Keratinocyte (primary cell): ENCODE data around the gene DCAF17. TPM values are rescaled to one million over a fixed set of nuclear protein-coding genes. Genes with fewer than 3 reads are reported as not detected.

Experiments
- DNase-seq: peaks from one replicate; pipeline ENCODE4 v3.0.0-alpha.2; 2011; ENCODE audit warnings: low read depth, missing footprints, low spot score
- FAIRE-seq: peaks from 2 replicates; lab custom pipeline; 2011; peaks lifted over from hg19 to GRCh38; lab: Jason Lieb, UNC
- H2AFZ ChIP-seq: 2 replicates; pipeline ENCODE4 v1.6.0; 2012; ENCODE audit warnings: low read length, control low read depth, inconsistent platforms; ENCODE audit not compliant: control insufficient read depth
- H3K27ac ChIP-seq: 2 replicates; pipeline ENCODE4 v1.5.1; 2011; ENCODE audit warnings: low read length; ENCODE audit not compliant: control insufficient read depth, insufficient read depth
- H3K27me3 ChIP-seq: 3 replicates; pipeline ENCODE4 v1.6.0; 2011; ENCODE audit warnings: low read length; ENCODE audit not compliant: control insufficient read depth, insufficient read depth; ENCODE audit errors: extremely low read depth
- H3K36me3 ChIP-seq, 2 experiments: 2 replicates in 1 of 2; 3 replicates in 1 of 2; pipeline ENCODE4 v1.5.1; 2011; ENCODE audit warnings: low read length in 2 of 2, mild to moderate bottlenecking in 1 of 2; ENCODE audit not compliant: control insufficient read depth in 2 of 2, insufficient read depth in 2 of 2; ENCODE audit errors: extremely low read depth in 1 of 2
- H3K4me1 ChIP-seq: 3 replicates; pipeline ENCODE4 v1.5.1; 2011; ENCODE audit warnings: low read length; ENCODE audit not compliant: control insufficient read depth, insufficient read depth; ENCODE audit errors: extremely low read depth
- H3K4me2 ChIP-seq: 3 replicates; pipeline ENCODE4 v1.6.0; 2011; ENCODE audit warnings: low read depth, low read length; ENCODE audit not compliant: control insufficient read depth, insufficient read depth; ENCODE audit errors: extremely low read depth
- H3K4me3 ChIP-seq, 3 experiments: fragments of 200-600 bp in 1 of 3; sonication (generic) in 1 of 3; 2 replicates in 2 of 3; 3 replicates in 1 of 3; pipeline ENCODE4 v1.5.1; 2011 to 2016; ENCODE audit warnings: low read length in 3 of 3, mild to moderate bottlenecking in 3 of 3, control low read depth in 2 of 3, inconsistent platforms in 1 of 3, low read depth in 1 of 3, mixed read lengths in 1 of 3, mixed run types in 1 of 3, moderate library complexity in 1 of 3; ENCODE audit not compliant: control insufficient read depth in 2 of 3, insufficient read depth in 2 of 3; ENCODE audit errors: extremely low read depth in 1 of 3
- H3K79me2 ChIP-seq: 2 replicates; pipeline ENCODE4 v1.6.0; 2012; ENCODE audit warnings: low read length; ENCODE audit not compliant: control insufficient read depth, insufficient read depth
- H3K9ac ChIP-seq: 3 replicates; pipeline ENCODE4 v1.6.0; 2011; ENCODE audit warnings: low read length; ENCODE audit not compliant: control insufficient read depth, insufficient read depth; ENCODE audit errors: extremely low read depth
- H3K9me1 ChIP-seq: 3 replicates; pipeline ENCODE4 v1.6.0; 2011; ENCODE audit warnings: low read length; ENCODE audit not compliant: control insufficient read depth, insufficient read depth; ENCODE audit errors: extremely low read depth
- H3K9me3 ChIP-seq: 2 replicates; pipeline ENCODE4 v1.5.1; 2012; ENCODE audit warnings: low read depth, low read length; ENCODE audit not compliant: control insufficient read depth
- H4K20me1 ChIP-seq: 3 replicates; pipeline ENCODE4 v1.6.0; 2011; ENCODE audit warnings: low read length; ENCODE audit not compliant: control insufficient read depth, insufficient read depth; ENCODE audit errors: extremely low read depth
- EZH2 ChIP-seq: IDR thresholded peaks from one replicate; pipeline ENCODE4 v1.6.1; 2012; ENCODE audit warnings: inconsistent platforms, mild to moderate bottlenecking, low read length, moderate library complexity
- dilution Hi-C: fragments of 300-500 bp; cut with MboI; formaldehyde crosslinking; loops from one replicate; pipeline ENCODE4 v1.7.0; 2020; ENCODE audit warnings: low sequenced_read_pairs; ENCODE audit not compliant: extremely low pct_ligation_motif_present
- polyA plus RNA-seq, 5 experiments: library from polyadenylated mRNA; depleted of rRNA in 3 of 5; stranded (reverse) in 3 of 5; stranded (forward) in 1 of 5; unstranded in 1 of 5; fragments of >200 nt; gene quantifications; 1 replicate in 1 of 5; 2 replicates in 3 of 5; 3 replicates in 1 of 5; pipeline versions ENCODE4 v1.2.1 to v1.2.3, GENCODE V29; 2011 to 2012; ENCODE audit warnings: missing spikeins in 2 of 5, low read depth in 1 of 5, low replicate concordance in 1 of 5
- TF ChIP-seq, protein P1 (sequence below), 3 experiments: IDR thresholded peaks in 1 of 3; conservative IDR thresholded peaks in 1 of 3; optimal IDR thresholded peaks in 1 of 3; 2 replicates in 2 of 3; 3 replicates in 1 of 3; pipeline versions ENCODE3 to v1.5.1; 2011; ENCODE audit warnings: low read length in 3 of 3, mild to moderate bottlenecking in 3 of 3, moderate library complexity in 2 of 3, control low read depth in 1 of 3, inconsistent platforms in 1 of 3; ENCODE audit not compliant: insufficient read depth in 2 of 3; ENCODE audit errors: extremely low read depth in 1 of 3

The DCAF17 gene
- polyA plus RNA-seq, 1 donor (not counting 4 experiments of a cell fraction or from before 2014, with no cell fraction given): 22.9 TPM

DNA sequence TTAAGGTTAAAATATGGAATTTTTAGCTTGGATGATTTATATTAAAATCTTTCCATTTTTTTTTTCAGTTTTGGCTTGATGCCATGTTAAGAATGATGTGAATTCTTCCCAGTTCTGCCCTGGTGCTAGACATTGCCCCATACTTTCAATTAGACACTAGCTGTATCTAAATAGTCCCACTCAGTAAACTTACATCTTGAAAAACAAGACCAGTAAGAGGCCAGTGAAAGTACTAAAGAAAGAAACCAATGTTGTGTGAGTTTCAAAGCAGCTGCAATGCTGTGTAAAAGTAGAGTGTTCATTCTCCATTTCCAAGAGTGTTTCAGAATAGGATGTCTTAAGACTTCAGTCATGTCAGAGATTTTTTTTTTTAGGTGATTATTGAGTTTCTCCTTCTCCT is 48.3 kb downstream of the DCAF17 start:
- dilution Hi-C loops: no loop called here
- no peak overlapping the region for H3K9ac ChIP-seq
- H3K27ac ChIP-seq: no peak overlapping the region
- no peaks in the 10 kb centered on the region for H3K4me1 ChIP-seq
- no peaks in the 10 kb centered on the region for H3K27me3 ChIP-seq
- peaks cover 8 to 10% of the 10 kb centered on the region in 2 experiments for H3K36me3 ChIP-seq
- H3K79me2 ChIP-seq: no peaks in the 10 kb centered on the region
- DNase-seq: no peak
- H3K4me3 ChIP-seq: no peak overlapping the region
- H3K4me2 ChIP-seq: no peak overlapping the region
- no peaks in the 10 kb centered on the region for H4K20me1 ChIP-seq
- FAIRE-seq: no peak
- no peaks in the 10 kb centered on the region for H3K9me3 ChIP-seq
- H2AFZ ChIP-seq: no peak overlapping the region
- TF ChIP-seq, protein P1, sequence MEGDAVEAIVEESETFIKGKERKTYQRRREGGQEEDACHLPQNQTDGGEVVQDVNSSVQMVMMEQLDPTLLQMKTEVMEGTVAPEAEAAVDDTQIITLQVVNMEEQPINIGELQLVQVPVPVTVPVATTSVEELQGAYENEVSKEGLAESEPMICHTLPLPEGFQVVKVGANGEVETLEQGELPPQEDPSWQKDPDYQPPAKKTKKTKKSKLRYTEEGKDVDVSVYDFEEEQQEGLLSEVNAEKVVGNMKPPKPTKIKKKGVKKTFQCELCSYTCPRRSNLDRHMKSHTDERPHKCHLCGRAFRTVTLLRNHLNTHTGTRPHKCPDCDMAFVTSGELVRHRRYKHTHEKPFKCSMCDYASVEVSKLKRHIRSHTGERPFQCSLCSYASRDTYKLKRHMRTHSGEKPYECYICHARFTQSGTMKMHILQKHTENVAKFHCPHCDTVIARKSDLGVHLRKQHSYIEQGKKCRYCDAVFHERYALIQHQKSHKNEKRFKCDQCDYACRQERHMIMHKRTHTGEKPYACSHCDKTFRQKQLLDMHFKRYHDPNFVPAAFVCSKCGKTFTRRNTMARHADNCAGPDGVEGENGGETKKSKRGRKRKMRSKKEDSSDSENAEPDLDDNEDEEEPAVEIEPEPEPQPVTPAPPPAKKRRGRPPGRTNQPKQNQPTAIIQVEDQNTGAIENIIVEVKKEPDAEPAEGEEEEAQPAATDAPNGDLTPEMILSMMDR (optimal IDR thresholded peaks at IDR 0.05 in 1 of 3, IDR thresholded peaks at IDR 0.05 in 1 of 3, conservative IDR thresholded peaks at IDR 0.05 in 1 of 3; ENCODE audit: extremely low read depth in 1 of 3, insufficient read depth in 2 of 3, low read length in 3 of 3): no peak
- TF ChIP-seq EZH2: no peak
- no peaks in the 10 kb centered on the region for H3K9me1 ChIP-seq

DNA sequence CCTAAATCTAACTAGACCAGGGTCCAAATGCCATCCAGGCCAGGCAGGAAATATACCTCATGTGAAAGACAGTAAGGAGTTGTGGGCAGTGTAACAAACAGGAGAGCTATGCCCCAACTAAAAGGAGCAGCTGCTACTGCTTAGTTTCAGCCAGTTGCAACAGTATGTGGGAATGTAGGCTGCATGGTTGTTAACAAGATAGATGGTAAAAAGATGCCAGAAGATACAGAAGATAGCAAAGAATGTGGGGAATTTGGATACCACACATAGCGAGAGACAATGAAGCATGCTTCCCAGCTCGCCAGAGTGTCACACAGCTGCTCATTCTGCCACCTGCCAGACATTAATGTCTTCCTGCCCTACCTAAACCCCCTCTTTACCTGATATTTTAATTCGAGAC is 48.9 kb downstream of the DCAF17 start:
- Histone ChIP-seq H2AFZ (no peak overlapping the region), H3K9me3 (no peaks in the 10 kb centered on the region), H3K36me3 (peaks cover 8 to 10% of the 10 kb centered on the region in 2 experiments), H3K9ac (no peak overlapping the region), H3K4me2 (no peak overlapping the region), H3K4me1 (peaks cover 2% of the 10 kb centered on the region), H4K20me1 (no peaks in the 10 kb centered on the region), H3K79me2 (no peaks in the 10 kb centered on the region), H3K4me3 (no peak overlapping the region), H3K27ac (no peak overlapping the region), H3K27me3 (no peaks in the 10 kb centered on the region), H3K9me1 (no peaks in the 10 kb centered on the region)
- TF ChIP-seq, protein P1 (optimal IDR thresholded peaks at IDR 0.05 in 1 of 3, IDR thresholded peaks at IDR 0.05 in 1 of 3, conservative IDR thresholded peaks at IDR 0.05 in 1 of 3; ENCODE audit: extremely low read depth in 1 of 3, insufficient read depth in 2 of 3, low read length in 3 of 3): no peak
- TF ChIP-seq EZH2: no peak
- dilution Hi-C loops: no loop called here
- FAIRE-seq (peak; percentile 9), DNase-seq (no peak)
